ENCODE data around the gene BNIP3. TPM values are rescaled to one million over a fixed set of nuclear protein-coding genes. Genes with fewer than 3 reads are reported as not detected.

The BNIP3 gene
- 68.6 and 73.5 TPM in 2 replicates for polyA plus RNA-seq (2011; rRNA removed)
- 31.2 and 36.1 TPM in 2 replicates for polyA minus RNA-seq (2011; rRNA and poly(A)+ RNA removed)

GRCh38 chr10:131981429-131982184, at the start of gene BNIP3:
TSS of gene BNIP3 (minus strand) at chr10:131981923. CDS start at chr10:131981806, 117 bp downstream.
- POLR2A ChIA-PET, result interaction anchor here (0.6 to 2.7 kb wide), 9 partner anchors 16 to 535 kb away, joined by 3 to 17 read pairs (median 5); partner anchors contain the start of gene PPP2R2D
- CTCF ChIA-PET, result interaction anchor here (1.0 to 4.1 kb wide), 5 partner anchors 15 to 154 kb away, joined by 3 to 30 read pairs (median 4); no protein-coding TSS in a partner anchor
- TF ChIP-seq CTCF (IDR thresholded peaks at IDR 0.05; ENCODE audit: low read depth, low read length), result peak; percentile 17; the same call in 1 of the 2 replicates
- DNase-seq (ENCODE audit: low read depth, low spot score), result peak; percentile 83
- Histone ChIP-seq H3K27ac (ENCODE audit: low read depth, low read length) (peak within 1 kb of the TSS; percentile 52), H3K27me3 (ENCODE audit: control insufficient read depth, insufficient read depth, low read length) (no peaks in the 10 kb centered on the region), H3K4me3 (ENCODE audit: low read depth, low read length) (peak within 1 kb of the TSS; percentile 81), H3K9me3 (ENCODE audit: control insufficient read depth, insufficient read depth, low read length) (peaks cover 12% of the 10 kb centered on the region)

- POLR2A ChIA-PET, result no interaction called here
- Histone ChIP-seq H3K27ac (ENCODE audit: low read depth, low read length) (no peak overlapping the region), H3K9me3 (ENCODE audit: control insufficient read depth, insufficient read depth, low read length) (no peaks in the 10 kb centered on the region), H3K4me3 (ENCODE audit: low read depth, low read length) (no peak overlapping the region), H3K27me3 (ENCODE audit: control insufficient read depth, insufficient read depth, low read length) (peaks cover 38% of the 10 kb centered on the region)
- no peak for DNase-seq (ENCODE audit: low read depth, low spot score)
- TF ChIP-seq CTCF (IDR thresholded peaks at IDR 0.05; ENCODE audit: low read depth, low read length), result no peak
- CTCF ChIA-PET, result interaction anchor here (1.3 kb wide), 1 partner anchor 8 kb away, joined by 14 read pairs; no protein-coding TSS in a partner anchor
Measured at GRCh38 chr10:132030898-132031463, 49.3 kb upstream of the BNIP3 start.

GRCh38 chr10:132028706-132029105, 47.0 kb upstream of the BNIP3 start:
- no peaks in the 10 kb centered on the region for H3K9me3 ChIP-seq (ENCODE audit: control insufficient read depth, insufficient read depth, low read length)
- DNase-seq (ENCODE audit: low read depth, low spot score), result no peak
- CTCF ChIA-PET, result no interaction called here
- peaks cover 28% of the 10 kb centered on the region for H3K27me3 ChIP-seq (ENCODE audit: control insufficient read depth, insufficient read depth, low read length)
- no peak overlapping the region for H3K4me3 ChIP-seq (ENCODE audit: low read depth, low read length)
- no peak for TF ChIP-seq CTCF (IDR thresholded peaks at IDR 0.05; ENCODE audit: low read depth, low read length)
- POLR2A ChIA-PET, result no interaction called here
- H3K27ac ChIP-seq (ENCODE audit: low read depth, low read length), result no peak overlapping the region

- Histone ChIP-seq H3K27ac (ENCODE audit: low read depth, low read length) (no peak overlapping the region), H3K4me3 (ENCODE audit: low read depth, low read length) (no peak overlapping the region), H3K9me3 (ENCODE audit: control insufficient read depth, insufficient read depth, low read length) (no peaks in the 10 kb centered on the region), H3K27me3 (ENCODE audit: control insufficient read depth, insufficient read depth, low read length) (peaks cover 21% of the 10 kb centered on the region)
- CTCF ChIA-PET, result no interaction called here
- POLR2A ChIA-PET, result no interaction called here
- DNase-seq (ENCODE audit: low read depth, low spot score), result peak; percentile 11
- TF ChIP-seq CTCF (IDR thresholded peaks at IDR 0.05; ENCODE audit: low read depth, low read length), result no peak
Measured at GRCh38 chr10:132027423-132027983, 45.8 kb upstream of the BNIP3 start.

Measured in AG04450 (cell line).